Umbilical cord (tissue), 2 donors: ENCODE results near the gene NPDC1. TPM values are rescaled to one million over a fixed set of nuclear protein-coding genes. Genes with fewer than 3 reads are reported as not detected.
A peak's percentile ranks its signal among the peaks of the same experiment; 100 is the strongest.

ENCODE experiments used
- DNase-seq: peaks from one replicate; pipeline ENCODE4 v3.0.0-alpha.2; 2015; ENCODE audit warnings: low spot score
- total RNA-seq: library from RNA; depleted of rRNA; stranded (reverse); fragments of >200 nt; gene quantifications from one replicate; pipeline ENCODE4 v1.2.3, GENCODE V29; 2014; ENCODE audit warnings: low replicate concordance; ENCODE audit not compliant: insufficient read depth

NPDC1 gene
- total RNA-seq, 1 donor from 2014 or later: 6.5 TPM

DNA sequence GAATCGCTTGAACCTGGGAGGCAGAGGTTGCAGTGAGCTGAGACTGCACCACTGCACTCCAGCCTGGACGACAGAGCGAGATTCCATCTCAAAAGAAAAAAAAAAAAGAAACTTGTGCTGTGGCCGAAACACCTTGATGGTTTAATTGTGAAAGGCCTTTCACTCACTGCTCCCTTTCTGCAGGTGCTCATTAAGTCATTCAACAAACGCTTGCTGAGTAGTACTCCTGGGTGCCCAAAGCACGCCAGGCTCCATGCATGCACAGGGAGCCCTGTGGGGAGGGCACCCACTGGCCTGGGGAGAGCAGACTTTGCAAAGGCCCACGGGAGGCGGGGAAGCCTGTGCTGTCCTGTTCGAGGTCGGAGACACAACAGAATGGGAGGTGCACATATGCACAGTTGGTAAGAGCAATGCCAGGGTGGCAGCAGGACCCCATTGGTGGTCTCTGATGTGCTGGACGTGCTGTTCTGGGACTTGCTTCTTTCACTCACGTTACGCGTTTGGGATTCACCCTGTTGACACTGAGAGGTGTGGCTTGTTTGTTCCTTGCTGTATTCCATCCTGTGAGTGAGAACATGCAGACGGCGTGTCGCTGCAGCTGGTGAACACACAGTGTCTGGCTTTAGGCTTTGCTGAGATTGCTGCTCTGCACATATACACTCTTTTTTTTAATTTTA lies 10.9 kb upstream of the NPDC1 start:
- peak; percentile 79 for DNase-seq

GRCh38 chr9:137055385-137056364 lies 9.7 kb upstream of the NPDC1 start:
- DNase-seq: peak; percentile 99

DNA sequence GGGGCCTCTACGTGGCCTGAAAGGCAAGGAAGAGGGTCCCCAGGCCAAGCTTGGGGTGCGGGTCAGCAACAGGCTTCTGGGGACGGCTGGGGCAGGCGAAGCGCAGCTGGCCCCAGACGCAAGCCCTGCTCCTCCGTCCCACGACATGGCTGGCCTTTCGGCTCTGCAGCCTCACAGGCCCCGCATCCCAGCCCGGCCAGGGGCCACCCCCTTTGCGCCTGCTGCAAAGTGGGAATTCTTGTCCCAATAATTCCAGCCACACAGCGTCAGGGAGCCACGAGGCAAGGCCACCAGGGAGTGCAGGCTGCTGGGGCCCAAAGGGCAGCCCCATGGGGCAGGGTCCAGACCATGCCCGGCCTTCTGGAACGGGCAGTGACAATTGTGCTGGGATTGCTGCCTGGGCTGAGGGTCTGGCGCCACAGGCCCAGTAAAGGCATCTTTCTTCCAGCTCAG lies 9.0 kb upstream of the NPDC1 start:
- no peak for DNase-seq

- no peak for DNase-seq
Measured at GRCh38 chr9:137053944-137054931, 8.3 kb upstream of the NPDC1 start, which contains the start of gene ENTPD2. ENTPD2 (minus strand) TSS chr9:137054061; CDS start chr9:137053997, 64 bp downstream.

DNA sequence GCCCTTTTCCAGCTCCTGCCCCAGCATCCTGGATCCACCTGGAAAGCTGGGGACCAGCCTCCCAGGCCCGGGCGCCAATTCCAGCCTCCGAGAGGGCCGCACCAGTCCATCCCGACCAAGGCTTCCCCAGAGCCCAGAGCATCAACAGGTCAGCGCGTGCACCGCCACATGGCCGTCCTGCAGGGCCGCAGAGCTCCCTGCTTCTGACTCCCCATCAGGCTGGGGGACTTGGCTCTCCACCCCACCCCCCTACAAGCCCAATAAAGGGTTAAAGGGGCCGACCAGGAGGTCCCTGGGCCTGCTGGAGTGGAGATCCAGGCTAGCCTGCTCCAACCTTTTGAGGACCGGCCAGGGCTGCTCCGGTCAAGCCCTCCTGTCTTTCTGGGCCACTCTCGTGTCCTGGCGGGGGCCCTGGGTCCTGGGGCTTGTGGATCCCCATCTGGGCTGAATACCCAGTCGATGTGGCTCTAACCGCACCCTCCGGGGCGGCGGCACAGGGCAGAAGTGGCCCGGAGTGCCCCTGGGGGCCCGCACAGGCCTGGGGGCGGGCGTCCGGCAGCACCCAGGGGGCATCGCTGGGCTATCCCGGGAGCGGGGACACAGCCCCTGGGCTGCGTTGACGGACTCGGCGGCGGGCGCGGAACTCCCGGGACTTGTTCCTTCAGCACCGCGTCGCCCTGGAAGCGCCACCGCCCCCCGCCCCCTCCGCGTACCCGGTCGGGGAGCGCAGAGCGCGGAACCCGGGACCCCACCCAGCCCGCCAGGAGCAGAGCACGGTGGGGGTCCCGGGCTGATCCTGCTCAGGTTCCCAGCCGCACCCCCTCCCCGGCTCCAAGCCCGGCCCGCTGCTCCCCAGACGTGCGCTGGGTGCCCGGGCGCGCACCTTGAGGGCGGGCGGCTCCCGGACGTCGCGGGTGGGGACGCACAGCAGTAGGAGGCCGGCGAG lies 7.3 kb upstream of the NPDC1 start:
- no peak for DNase-seq

DNA sequence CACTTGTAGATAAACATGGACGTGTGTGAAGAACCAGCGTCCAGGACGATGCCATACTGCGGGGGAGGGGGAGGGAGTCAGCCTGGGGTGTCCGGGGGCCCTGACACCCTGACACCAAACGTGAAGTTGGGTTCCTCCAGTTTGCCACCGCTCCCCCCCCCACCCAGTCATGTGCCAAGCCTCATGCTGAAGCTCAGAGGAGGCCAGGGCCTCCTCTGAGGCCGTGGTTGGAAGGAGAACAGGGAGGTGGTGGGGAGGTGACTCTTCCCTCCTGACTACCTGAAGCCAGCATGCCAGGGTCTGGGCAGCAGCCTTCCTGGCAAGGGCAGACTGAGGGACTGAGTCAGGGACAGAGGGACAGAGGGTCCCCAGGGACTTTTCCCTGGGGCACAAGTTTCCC lies 6.3 kb upstream of the NPDC1 start:
- DNase-seq: no peak

DNA sequence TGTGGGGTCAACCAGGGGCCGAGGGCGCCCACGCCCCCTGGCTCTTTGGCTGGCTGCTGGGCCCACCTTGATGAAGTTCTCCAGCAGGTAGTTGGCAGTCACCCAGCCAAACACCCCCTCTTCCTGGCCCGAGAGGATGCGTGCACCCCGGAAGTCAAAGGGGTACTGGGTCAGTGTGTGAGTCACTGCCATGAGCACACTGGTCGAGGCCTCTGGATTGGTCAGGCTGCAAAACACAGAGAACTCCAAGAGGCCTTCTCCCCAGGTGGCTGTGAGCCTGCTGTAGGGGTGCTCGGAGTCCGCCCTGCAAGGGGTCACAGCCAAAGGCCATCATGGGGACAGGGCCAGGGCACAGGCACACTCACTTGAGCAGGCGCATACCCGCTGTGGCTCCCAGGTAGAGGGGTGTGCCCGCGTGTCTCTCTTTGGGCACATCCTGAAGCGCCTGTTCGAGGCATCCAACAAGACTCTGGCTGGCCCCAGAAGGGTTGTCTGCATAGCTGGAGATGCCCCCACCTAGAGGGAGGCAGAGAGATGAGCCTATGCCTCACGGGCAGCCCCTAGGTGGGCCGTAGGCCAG lies 5.3 kb upstream of the NPDC1 start:
- DNase-seq: no peak

DNA sequence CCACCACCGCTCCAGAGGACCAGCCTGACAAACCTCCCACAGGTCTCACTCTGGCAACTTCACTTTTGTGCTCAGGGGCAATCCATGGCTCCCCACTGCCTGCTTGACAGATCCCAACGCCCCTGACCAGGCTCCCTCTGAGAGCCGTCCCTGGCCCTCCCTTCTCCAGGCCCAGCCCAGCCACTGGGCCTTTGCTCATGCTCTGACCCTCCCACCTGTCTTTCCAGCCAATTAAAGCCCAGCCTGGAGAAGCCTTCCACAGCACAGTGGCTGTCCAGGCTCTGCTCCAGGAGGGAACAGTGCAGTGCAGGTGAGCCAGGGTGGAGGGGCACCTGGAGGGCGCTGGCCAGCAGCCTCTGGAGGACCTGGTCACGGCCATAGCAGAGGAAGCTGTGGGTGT lies 4.6 kb upstream of the NPDC1 start:
- no peak for DNase-seq

DNA sequence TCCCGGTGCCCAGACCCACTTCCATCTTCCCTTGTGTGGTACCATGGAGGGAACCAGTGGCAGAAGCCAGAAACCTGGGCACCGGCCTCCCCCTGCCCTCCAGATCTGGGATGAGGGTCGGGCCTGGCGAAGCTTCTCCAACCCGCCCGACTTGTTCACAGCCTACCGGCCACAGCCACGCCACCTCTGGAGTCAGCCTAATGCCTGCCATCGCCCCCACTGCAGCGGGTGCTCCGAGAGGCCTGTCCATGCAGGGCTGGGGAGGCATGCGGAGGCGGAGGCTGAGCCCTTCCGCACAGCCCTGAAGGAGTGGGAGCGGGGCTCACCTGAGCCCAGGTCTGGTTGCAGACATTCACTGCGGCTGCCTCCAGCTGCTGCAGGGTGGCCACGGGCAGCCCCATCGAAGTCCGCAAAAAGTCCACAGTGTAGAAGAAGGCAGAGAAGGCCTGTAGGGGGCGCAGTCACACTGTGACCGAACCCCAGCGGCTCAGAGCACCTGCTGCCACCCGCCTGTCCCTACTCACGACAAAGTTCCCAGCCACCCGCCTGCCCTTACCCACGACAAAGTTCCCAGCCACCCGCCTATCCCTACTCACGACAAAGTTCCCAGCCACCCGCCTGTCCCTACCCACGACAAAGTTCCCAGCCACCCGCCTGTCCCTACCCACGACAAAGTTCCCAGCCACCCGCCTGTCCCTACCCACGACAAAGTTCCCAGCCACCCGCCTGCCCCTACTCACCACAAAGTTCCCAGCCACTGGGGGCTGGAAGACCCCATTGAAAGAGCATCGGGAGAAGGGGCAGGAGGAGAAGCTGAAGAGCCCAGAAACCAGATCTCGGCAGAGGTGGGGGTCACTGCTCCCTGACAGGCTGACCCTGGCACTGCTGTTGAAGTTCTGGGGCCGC lies 3.8 kb upstream of the NPDC1 start:
- DNase-seq: no peak

DNA sequence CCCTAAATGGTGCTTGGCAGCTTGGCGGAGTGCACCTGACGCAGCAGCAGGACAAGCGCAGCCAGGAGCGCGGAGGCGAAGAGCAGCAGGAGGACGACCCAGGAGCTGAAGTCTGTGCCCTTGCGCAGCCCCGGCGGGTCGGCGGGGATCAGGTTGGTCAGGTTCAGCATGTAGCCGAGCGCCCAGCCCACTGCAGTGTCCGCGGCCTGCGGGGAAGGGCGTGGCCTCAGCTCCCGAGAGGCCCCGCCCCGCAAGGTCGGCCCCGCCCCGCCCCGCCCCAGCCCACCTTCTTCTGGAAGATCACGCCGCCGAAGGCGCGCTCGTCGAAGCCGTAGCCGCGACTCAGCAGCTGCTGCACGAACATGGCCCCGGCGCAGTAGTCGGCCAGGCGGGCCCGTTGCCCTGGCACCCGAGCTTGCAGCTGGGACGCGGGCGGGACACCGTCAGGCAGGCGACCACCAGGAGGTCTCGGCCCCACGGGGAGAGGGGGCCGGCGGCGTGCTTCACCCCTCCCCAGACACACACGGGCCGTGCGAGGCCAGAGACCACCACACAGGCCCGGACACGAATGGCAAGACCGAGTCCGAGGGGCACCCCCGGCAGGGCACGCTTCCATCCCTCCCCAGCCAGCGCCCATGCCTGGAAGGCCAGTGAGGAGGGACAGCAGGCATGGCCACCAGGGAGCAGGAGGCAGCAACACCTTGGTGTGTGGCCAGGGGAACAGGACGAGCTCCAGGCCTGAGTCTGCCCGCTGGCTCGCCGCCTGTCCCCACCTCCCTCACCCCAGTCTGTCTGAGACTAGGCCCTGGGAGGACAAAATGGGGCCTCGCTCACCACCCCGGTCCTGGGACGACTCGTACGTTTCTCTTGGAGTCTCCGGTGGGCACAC lies 2.9 kb upstream of the NPDC1 start:
- DNase-seq: no peak

- DNase-seq: no peak
Measured at GRCh38 chr9:137045294-137046087, 486 bp downstream of the NPDC1 start.

DNA sequence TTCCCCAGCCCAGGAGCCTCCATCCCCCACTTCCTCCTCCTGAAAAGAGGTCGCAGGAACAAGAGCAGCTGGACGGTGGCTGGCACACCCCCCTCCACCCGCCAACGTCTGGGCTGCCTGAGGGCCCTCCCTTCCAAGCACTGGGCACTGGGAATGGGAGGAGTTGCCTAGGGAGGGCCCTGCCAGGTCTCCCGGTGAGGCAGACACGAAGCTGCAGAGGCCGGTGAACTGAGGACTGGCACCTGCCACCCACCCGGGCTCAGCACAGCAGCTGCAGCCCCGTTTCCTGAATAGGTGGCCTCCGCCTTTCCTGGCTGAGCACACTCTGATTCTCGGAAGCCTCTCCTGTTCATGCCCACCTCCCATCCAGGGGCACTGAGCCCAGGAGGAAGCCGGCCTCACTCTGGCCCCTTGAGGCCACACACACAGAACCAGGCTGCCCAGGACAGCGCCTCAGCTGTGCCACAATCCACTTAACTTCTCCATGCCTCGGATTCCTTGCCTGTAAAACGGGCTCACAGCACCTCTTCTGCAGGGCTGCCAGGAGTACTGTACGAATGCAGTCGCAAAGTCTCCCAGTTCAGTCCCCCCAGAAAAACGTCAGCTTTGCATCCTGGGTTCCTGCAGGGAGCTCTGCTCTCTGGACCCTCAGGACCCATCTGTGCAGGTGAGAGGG lies 1.3 kb downstream of the NPDC1 start:
- DNase-seq: no peak

DNA sequence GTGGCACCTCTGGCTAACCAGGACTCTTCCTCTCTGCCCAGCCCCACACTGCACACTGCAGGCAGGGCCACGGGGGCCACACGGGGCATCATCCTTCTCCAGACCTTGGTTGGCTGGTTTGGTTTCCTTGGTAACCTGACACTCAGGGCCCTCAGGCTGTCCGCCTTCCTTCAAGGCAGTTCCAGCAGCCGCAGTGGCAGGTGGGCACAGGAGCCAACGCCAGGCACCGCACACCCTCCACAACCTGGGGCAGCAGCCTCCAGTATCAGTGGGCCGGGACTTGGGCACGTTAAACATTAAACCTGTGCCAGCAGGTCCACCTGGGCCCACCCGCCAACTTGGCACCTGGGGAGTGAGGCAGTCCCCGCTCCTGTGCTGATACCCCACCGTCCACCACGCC lies 1.9 kb downstream of the NPDC1 start:
- no peak for DNase-seq

GRCh38 chr9:137042751-137043727 lies 2.9 kb downstream of the NPDC1 start:
- DNase-seq: no peak

- DNase-seq: no peak
Measured at GRCh38 chr9:137041124-137041523, 4.9 kb downstream of the NPDC1 start.
